Inflammatory macrophage treated with lipopolysaccharide for 4 hours (primary cell): ENCODE measurements around the gene MORC2.

ENCODE experiments used
- DNase-seq: peaks from one replicate; pipeline ENCODE4 v3.0.0-alpha.2; 2020

Gene MORC2

DNA sequence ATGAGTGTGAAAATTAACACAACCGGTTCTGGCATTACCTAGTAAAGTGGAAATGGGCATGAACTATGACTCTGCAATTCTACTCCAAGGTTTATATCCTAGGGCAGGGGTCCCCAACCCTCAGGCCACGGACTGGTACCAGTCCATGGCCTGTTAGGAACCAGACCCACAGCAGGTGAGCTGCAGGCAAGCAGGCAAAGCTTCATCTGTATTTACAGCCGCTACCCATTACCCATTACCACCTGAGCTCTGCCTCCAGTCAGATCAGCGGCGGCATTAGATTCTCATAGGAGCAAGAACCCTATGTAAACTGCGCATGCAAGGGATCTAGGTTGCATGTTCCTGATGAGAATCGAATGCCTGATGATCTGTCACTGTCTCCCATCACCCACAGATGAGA is 49.8 kb downstream of the MORC2 start:
- DNase-seq, result no peak

- DNase-seq, result no peak
Measured at GRCh38 chr22:30910358-30910757, 58.2 kb downstream of the MORC2 start.

GRCh38 chr22:30909306-30909705 is 59.3 kb downstream of the MORC2 start:
- DNase-seq, result no peak

GRCh38 chr22:30908051-30908461 is 60.5 kb downstream of the MORC2 start:
- DNase-seq, result no peak

GRCh38 chr22:30906946-30907345 is 61.6 kb downstream of the MORC2 start:
- DNase-seq, result no peak

GRCh38 chr22:30906411-30906810 is 62.2 kb downstream of the MORC2 start:
- DNase-seq, result no peak

DNA sequence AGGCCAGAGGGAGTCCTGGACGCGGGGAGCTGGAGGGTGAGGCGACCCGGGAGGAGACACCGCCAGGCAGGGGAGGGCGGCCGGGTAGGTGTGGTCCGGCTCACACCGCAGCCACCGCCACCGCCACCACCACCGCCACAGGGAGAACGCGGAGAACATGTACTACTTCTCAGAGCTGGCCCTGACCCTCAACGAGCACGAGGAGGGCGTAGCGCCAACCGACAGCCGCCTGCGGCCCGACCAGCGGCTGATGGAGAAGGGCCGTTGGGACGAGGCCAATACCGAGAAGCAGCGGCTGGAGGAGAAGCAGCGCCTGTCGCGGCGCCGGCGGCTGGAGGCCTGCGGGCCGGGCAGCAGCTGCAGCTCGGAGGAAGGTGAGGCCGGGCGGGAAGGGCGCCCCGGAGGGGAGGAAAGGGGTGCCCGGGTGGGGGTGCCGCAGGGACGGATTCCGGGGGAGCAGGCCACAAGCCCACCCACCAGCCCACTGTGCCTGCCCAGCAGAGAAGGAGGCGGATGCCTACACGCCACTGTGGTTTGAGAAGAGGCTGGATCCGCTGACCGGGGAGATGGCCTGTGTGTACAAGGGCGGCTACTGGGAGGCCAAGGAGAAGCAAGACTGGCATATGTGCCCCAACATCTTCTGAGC is 62.8 kb downstream of the MORC2 start:
- DNase-seq, result no peak

GRCh38 chr22:30903876-30904460 is 64.6 kb downstream of the MORC2 start:
- no peak for DNase-seq

- DNase-seq, result no peak
Measured at GRCh38 chr22:30902496-30903357, 65.8 kb downstream of the MORC2 start.

- DNase-seq, result no peak
Measured at GRCh38 chr22:30894371-30894740, 74.2 kb downstream of the MORC2 start.

DNA sequence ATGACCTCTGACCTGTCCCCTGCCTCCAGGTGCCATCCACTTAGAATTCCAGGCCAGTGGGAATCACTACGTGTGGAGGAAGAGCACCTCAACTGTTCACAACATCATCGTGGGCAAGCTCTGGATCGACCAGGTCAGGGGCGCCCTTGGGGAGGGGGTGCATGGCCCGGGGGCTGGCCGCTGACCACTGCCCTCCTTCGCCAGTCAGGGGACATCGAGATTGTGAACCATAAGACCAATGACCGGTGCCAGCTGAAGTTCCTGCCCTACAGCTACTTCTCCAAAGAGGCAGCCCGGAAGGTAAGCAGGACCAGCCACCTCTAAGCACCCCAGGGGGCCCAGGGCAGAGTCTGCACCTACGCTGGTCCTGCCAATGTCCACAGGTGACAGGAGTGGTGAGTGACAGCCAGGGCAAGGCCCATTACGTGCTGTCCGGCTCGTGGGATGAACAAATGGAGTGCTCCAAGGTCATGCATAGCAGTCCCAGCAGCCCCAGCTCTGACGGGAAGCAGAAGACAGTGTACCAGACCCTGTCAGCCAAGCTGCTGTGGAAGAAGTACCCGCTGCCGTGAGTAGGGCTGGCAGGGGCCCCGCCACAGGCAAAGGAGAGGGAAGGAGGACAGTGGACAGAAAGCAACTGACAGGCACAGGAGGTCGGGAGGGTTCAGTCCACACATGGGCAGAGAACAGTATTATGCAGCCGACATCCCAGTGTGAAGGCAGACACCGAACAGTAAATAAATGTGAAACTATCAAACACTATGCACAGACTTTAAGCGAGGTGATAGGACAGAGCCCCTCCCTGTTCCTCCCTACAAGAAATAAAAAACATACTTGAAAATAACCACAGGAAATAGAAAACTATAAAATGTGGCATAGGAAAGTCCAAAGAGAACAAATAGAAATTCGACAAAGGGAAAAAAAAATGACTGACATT is 74.9 kb downstream of the MORC2 start:
- no peak for DNase-seq

DNA sequence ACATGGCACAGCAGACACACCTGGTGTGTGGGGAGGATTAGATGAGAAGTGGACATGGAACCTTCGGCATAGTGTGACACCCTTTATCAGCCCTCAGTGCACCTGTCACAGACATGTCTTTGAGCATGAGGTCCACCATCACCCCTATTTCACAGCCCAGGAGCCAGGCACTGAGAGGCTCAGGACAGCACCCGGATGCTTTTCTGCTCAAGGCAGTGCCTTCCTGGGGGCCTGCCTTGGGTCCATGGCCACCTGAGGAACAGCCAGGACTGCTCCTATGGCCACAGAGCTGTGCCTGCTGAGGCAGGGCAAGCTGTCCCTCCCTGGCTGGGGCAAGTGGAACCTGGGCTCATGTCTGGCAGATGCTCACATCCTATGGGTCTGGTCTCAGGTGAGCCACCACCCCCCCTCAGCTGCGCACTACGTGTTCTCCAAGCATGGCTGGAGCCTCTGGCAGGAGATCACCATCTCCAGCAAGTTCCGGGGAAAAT is 75.8 kb downstream of the MORC2 start:
- no peak for DNase-seq

DNA sequence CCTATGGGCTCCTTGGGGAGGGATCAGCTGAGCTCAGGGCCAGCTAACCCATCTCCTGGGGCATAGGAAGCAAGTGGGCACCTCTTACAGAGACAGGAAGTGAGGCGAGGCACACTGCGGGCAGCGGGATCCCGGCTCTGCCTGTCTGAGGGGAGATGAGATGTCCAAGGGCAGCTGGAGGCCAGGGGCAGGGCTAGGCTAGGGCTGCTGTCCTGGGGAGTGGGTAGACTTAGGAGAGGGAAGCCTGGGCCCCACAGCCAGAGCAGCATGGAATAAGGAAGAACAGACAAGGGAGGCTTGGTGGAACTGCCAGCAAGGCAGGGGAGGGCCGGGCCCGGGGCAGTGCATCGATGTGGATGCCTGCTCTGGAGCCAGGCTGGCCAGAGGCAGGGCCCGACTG is 76.3 kb downstream of the MORC2 start:
- DNase-seq, result no peak

DNA sequence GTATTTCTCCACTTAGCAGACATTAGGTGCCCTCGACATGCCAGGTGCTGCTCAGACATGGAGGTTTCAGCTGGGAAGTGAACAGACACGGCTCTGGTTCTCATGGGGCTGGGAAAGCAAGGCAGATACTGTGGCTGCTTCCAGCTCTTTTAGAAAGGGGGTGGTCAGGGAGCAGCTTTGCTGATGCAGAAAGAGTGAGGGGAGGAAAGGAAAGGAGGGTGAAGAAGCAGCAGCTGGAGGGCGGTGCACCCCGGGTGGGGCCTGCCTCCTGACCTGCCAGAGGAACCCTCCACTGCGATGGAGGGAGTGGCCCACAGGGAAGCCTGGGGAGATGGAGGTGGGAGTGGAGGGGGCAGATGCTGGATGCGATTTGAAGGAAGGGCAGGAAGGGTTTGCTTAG is 76.8 kb downstream of the MORC2 start:
- no peak for DNase-seq

GRCh38 chr22:30891443-30891755 is 77.2 kb downstream of the MORC2 start:
- no peak for DNase-seq

DNA sequence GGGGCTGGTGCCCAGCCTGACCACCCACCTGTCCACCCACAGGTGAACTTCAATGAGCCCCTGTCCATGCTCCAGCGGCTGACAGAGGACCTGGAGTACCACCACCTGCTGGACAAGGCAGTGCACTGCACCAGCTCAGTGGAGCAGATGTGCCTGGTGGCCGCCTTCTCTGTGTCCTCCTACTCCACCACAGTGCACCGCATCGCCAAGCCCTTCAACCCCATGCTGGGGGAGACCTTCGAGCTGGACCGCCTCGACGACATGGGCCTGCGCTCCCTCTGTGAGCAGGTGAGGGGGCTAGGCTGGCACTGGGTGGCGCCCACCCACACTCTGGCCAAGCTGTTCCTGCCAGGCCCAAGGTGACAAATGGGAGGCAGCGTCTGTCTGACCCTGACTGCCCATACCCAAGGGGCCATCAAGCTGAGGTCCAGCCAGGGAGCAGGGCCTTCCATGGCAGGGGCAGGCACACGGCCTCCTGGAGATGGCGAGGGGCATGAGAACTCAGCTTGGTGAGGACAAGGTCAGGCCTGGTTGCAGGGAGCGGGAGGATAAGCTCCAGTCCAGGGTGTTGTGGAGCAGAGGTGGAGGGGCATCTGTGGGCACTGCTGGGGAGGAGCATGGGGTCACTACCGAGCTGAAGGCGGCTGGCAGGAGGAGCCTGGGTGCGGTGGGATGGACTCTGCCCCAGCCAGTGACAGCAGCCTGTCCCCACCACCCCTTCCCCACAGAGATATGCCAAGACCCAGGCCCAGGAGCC is 77.7 kb downstream of the MORC2 start:
- peak; percentile 11 for DNase-seq

GRCh38 chr22:30889996-30890480 is 78.5 kb downstream of the MORC2 start:
- DNase-seq, result no peak

DNA sequence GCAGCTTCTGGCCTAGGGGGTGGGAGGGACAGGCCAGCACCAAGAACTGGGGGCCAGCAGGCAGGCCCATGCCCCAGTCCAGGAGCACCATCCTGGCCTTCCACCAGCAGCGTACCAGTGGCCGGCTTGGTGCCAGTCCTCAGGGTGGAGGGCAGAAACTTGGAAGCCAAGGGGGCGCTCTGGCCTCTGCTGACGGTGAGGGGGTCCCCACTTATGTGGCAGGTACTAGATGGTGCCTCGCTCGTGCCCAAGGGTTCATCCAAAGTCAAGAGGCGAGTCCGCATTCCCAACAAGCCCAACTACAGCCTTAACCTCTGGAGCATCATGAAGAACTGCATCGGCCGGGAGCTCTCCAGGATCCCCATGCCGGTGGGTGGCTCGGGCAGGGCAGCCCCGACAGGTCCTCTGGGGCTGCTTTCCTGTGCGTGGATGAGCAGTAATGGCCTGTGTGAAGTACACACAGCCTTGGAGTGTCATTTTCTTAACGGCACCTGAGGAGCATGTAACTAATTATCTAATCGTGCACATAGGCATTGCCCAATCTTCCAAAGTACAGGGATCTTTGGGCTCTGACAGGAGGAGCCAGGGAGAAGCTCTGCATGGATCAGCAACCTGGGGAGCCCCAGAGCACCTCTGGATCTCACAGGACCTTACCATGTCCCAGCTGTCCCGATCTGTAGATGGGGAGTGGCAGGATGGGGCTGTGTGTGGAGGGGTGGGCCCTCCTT is 79.1 kb downstream of the MORC2 start:
- no peak for DNase-seq

GRCh38 chr22:30887861-30888260 is 80.7 kb downstream of the MORC2 start:
- no peak for DNase-seq

DNA sequence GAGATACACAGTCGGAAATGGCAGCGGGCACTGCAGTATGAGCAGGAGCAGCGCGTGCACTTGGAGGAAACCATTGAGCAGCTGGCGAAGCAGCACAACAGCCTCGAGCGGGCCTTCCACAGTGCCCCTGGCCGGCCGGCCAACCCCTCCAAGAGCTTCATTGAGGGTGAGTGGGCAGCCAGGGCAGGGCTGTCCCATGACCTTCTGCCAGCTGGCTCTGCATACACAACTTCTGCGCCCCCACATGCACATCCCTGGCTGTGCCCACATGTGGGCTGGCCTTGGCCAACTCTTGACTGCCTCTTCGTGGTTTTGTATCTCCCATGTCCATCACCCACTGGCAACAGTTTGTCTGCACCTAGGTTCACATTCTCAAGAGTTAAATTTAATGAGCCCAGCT is 81.1 kb downstream of the MORC2 start:
- DNase-seq, result no peak

DNA sequence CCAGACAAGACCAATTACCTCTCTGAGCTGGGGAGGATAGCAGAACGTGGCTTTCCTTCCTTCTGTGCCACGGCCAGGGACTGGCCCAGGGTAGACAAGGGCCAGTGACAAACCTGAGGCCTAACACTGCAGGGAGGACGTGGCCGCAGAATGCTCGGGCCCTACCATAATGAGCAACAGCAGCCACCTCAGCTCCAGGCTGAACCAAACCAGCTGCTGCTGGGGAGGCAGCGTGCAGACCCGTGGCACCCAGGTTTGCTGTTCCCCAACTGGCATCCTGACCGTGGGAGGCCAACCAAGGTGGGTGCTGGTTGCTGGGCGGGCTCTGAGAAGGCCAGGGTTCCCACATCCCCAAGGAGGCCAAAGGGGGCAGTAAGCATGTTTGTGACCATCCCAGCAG is 83.0 kb downstream of the MORC2 start:
- DNase-seq, result no peak

- DNase-seq, result no peak
Measured at GRCh38 chr22:30885001-30885366, 83.6 kb downstream of the MORC2 start.
